Suprapubic skin (tissue), 4 donors: ENCODE results near the gene NEURL4. TPM values are rescaled to one million over a fixed set of nuclear protein-coding genes. Genes with fewer than 3 reads are reported as not detected.
A peak's percentile ranks its signal among the peaks of the same experiment; 100 is the strongest.

Source experiments
- DNase-seq, 2 donors: peaks; one replicate each; pipeline ENCODE4 v3.0.0-alpha.2; 2019; ENCODE audit warnings: low spot score in 2 of 2
- H3K27ac ChIP-seq: fragments of 200-600 bp; sonication (generic); one replicate; pipeline ENCODE4 v1.5.1; 2019
- H3K27me3 ChIP-seq: fragments of 200-600 bp; sonication (generic); one replicate; pipeline ENCODE4 v1.5.1; 2019
- H3K36me3 ChIP-seq: fragments of 200-600 bp; sonication (generic); one replicate; pipeline ENCODE4 v1.5.1; 2019
- H3K4me1 ChIP-seq: fragments of 200-600 bp; sonication (generic); one replicate; pipeline ENCODE4 v1.5.1; 2019
- H3K4me3 ChIP-seq: fragments of 200-600 bp; sonication (generic); one replicate; pipeline ENCODE4 v1.5.1; 2019; ENCODE audit warnings: mild to moderate bottlenecking
- H3K9me3 ChIP-seq: fragments of 200-600 bp; sonication (generic); one replicate; pipeline ENCODE4 v1.5.1; 2019
- EP300 ChIP-seq: sonication (generic); formaldehyde crosslinking; IDR thresholded peaks from one replicate; pipeline ENCODE4 v1.6.1; 2017; ENCODE audit warnings: antibody characterized with exemption
- POLR2A ChIP-seq, 2 donors: fragments of 450-650 bp; IDR thresholded peaks; one replicate each; pipeline ENCODE4 v1.6.1; 2017; ENCODE audit warnings: antibody characterized with exemption in 2 of 2, mild to moderate bottlenecking in 2 of 2, moderate library complexity in 2 of 2
- POLR2AphosphoS5 ChIP-seq, 3 donors: sonication (generic); formaldehyde crosslinking; IDR thresholded peaks; one replicate each; pipeline ENCODE4 v1.6.1; 2017; ENCODE audit warnings: antibody characterized with exemption in 3 of 3
- WGBS: methylation state at CpG from one replicate; pipeline ENCODE4 v1.1.5; 2018; 5-methylcytosine and 5-hydroxymethylcytosine counted together
- total RNA-seq, 4 donors: library from RNA; depleted of rRNA; stranded (reverse); fragments of >200 nt; gene quantifications; one replicate each; pipeline ENCODE4 v1.1.0, GENCODE V29; 2016
- TF ChIP-seq, protein P1 (sequence below), 2 donors: fragments of 200-600 bp in 1 of 2; fragments of 450-650 bp in 1 of 2; sonication (generic) in 1 of 2; IDR thresholded peaks; one replicate each; pipeline ENCODE4 v1.5.1; 2016 to 2019; ENCODE audit warnings: antibody characterized with exemption in 2 of 2, mild to moderate bottlenecking in 1 of 2, moderate library complexity in 1 of 2

The NEURL4 gene
- total RNA-seq, 4 donors from 2014 or later, result 11.7 to 51.3 (median 20.6) TPM

GRCh38 chr17:7328009-7328408 lies 1.1 kb downstream of the NEURL4 start:
- H3K4me3 ChIP-seq, result peak overlapping the region; percentile 71
- H3K27ac ChIP-seq, result no peak overlapping the region
- 71% methylated on average over 1 of the region's 1 CpG for WGBS
- H3K4me1 ChIP-seq, result peaks cover 26% of the 10 kb centered on the region
- H3K27me3 ChIP-seq, result no peaks in the 10 kb centered on the region
- DNase-seq, result no peak
- no peak for TF ChIP-seq POLR2A (IDR thresholded peaks at IDR 0.05)
- no peak for TF ChIP-seq EP300
- no peak for TF ChIP-seq POLR2AphosphoS5 (IDR thresholded peaks at IDR 0.05)
- TF ChIP-seq, protein P1, sequence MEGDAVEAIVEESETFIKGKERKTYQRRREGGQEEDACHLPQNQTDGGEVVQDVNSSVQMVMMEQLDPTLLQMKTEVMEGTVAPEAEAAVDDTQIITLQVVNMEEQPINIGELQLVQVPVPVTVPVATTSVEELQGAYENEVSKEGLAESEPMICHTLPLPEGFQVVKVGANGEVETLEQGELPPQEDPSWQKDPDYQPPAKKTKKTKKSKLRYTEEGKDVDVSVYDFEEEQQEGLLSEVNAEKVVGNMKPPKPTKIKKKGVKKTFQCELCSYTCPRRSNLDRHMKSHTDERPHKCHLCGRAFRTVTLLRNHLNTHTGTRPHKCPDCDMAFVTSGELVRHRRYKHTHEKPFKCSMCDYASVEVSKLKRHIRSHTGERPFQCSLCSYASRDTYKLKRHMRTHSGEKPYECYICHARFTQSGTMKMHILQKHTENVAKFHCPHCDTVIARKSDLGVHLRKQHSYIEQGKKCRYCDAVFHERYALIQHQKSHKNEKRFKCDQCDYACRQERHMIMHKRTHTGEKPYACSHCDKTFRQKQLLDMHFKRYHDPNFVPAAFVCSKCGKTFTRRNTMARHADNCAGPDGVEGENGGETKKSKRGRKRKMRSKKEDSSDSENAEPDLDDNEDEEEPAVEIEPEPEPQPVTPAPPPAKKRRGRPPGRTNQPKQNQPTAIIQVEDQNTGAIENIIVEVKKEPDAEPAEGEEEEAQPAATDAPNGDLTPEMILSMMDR (IDR thresholded peaks at IDR 0.05), result no peak
- H3K36me3 ChIP-seq, result peaks cover 28% of the 10 kb centered on the region
- no peaks in the 10 kb centered on the region for H3K9me3 ChIP-seq

DNA sequence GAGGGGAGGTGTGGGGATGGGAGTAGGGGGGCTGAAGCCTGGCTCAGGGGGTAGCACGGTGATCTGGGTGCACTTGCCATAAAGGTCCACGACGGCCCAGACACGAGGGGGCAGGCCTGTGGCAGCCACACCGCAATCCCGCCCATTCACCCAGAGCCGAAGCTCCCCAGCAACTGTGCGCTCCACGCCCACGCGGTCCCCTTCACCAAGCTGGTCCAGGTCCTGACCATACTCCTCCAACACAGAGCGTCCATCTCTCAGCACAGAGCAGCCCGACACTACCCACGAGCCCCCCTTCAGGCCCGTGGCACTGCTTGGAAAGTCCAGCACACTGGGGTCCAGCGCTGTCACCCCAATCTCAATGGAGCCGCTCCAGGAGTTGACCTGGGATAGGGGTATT lies 1.6 kb downstream of the NEURL4 start:
- no peaks in the 10 kb centered on the region for H3K27me3 ChIP-seq
- H3K4me1 ChIP-seq, result peaks cover 26% of the 10 kb centered on the region
- 84% methylated on average over 14 of the region's 17 CpGs for WGBS
- no peaks in the 10 kb centered on the region for H3K9me3 ChIP-seq
- H3K27ac ChIP-seq, result no peak overlapping the region
- H3K4me3 ChIP-seq, result no peak overlapping the region
- H3K36me3 ChIP-seq, result peaks cover 33% of the 10 kb centered on the region
- TF ChIP-seq, protein P1 (IDR thresholded peaks at IDR 0.05), result no peak
- no peak for TF ChIP-seq POLR2AphosphoS5 (IDR thresholded peaks at IDR 0.05)
- TF ChIP-seq EP300, result no peak
- TF ChIP-seq POLR2A (IDR thresholded peaks at IDR 0.05), result no peak
- DNase-seq, result peak in 1 of 2 donors; percentile 66

GRCh38 chr17:7327056-7327455 lies 2.1 kb downstream of the NEURL4 start:
- Histone ChIP-seq H3K27ac (no peak overlapping the region), H3K9me3 (no peaks in the 10 kb centered on the region), H3K36me3 (peaks cover 37% of the 10 kb centered on the region), H3K4me3 (no peak overlapping the region), H3K4me1 (peaks cover 26% of the 10 kb centered on the region), H3K27me3 (no peaks in the 10 kb centered on the region)
- no peak for TF ChIP-seq POLR2A (IDR thresholded peaks at IDR 0.05)
- 89% methylated on average over 7 of the region's 7 CpGs for WGBS
- no peak for DNase-seq

- no peaks in the 10 kb centered on the region for H3K9me3 ChIP-seq
- no peak for DNase-seq
- H3K4me1 ChIP-seq, result peaks cover 26% of the 10 kb centered on the region
- WGBS, result 93% methylated on average over 4 of the region's 11 CpGs
- H3K27ac ChIP-seq, result no peak overlapping the region
- no peak overlapping the region for H3K4me3 ChIP-seq
- TF ChIP-seq POLR2AphosphoS5 (IDR thresholded peaks at IDR 0.05) (no peak), POLR2A (IDR thresholded peaks at IDR 0.05) (no peak), EP300 (no peak)
- TF ChIP-seq, protein P1 (IDR thresholded peaks at IDR 0.05), result no peak
- no peaks in the 10 kb centered on the region for H3K27me3 ChIP-seq
- H3K36me3 ChIP-seq, result peaks cover 46% of the 10 kb centered on the region
These were observed 2.9 kb downstream of the NEURL4 start for GRCh38 chr17:7326186-7326585.

DNA sequence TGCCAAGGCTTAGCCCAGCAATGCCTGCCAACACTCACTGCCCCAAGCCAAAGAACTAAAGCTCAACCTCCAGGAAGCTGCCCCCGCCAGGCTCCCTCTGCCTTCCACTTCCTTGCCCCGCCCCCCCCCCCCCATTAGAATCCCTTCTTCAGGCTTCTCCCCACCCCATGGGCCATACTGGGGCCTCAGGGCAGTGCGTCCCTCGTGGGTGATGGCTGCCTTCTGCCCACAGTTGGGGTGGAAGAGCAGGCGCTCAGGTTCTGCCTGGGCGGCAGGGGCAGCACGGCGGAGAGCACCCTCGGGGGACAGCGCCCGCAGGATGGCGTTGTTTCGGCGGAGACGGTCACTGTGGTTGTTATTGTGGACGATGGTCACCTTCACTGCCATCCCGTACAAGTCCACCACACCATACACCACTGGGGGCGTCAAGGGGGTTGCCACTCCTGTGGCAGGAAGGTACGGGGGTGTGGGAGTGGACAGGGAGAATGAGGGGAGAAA lies 4.1 kb downstream of the NEURL4 start:
- H3K9me3 ChIP-seq, result no peaks in the 10 kb centered on the region
- peaks cover 18% of the 10 kb centered on the region for H3K4me1 ChIP-seq
- H3K36me3 ChIP-seq, result peaks cover 54% of the 10 kb centered on the region
- no peak for TF ChIP-seq POLR2AphosphoS5 (IDR thresholded peaks at IDR 0.05)
- DNase-seq, result no peak
- no peaks in the 10 kb centered on the region for H3K27me3 ChIP-seq
- 94% methylated on average over 19 of the region's 19 CpGs for WGBS
- no peak overlapping the region for H3K27ac ChIP-seq
- no peak overlapping the region for H3K4me3 ChIP-seq

- WGBS, result 80% methylated on average over 3 of the region's 3 CpGs
- H3K4me1 ChIP-seq, result peaks cover 15% of the 10 kb centered on the region
- no peak for TF ChIP-seq POLR2AphosphoS5 (IDR thresholded peaks at IDR 0.05)
- TF ChIP-seq, protein P1 (IDR thresholded peaks at IDR 0.05), result no peak
- H3K36me3 ChIP-seq, result peaks cover 54% of the 10 kb centered on the region
- H3K9me3 ChIP-seq, result no peaks in the 10 kb centered on the region
- H3K27me3 ChIP-seq, result no peaks in the 10 kb centered on the region
- H3K4me3 ChIP-seq, result no peak overlapping the region
- DNase-seq, result no peak
- H3K27ac ChIP-seq, result no peak overlapping the region
These were observed 4.7 kb downstream of the NEURL4 start for GRCh38 chr17:7324438-7324779.
